ENCODE results near the gene CPXM2. TPM values are rescaled to one million over a fixed set of nuclear protein-coding genes. Genes with fewer than 3 reads are reported as not detected.

The CPXM2 gene
- total RNA-seq, 1 experiment from 2014 or later = not detected

- Mint-ChIP-seq H3K9me3 (ENCODE audit: low read depth, unreplicated experiment) (no peaks in the 10 kb centered on the region), H3K27me3 (ENCODE audit: unreplicated experiment) (peaks cover 86% of the 10 kb centered on the region), H3K4me3 (ENCODE audit: low read depth, unreplicated experiment) (no peak overlapping the region), H3K27ac (ENCODE audit: unreplicated experiment) (no peak overlapping the region), H3K4me1 (ENCODE audit: low read depth, unreplicated experiment) (no peaks in the 10 kb centered on the region), H3K36me3 (ENCODE audit: insufficient read depth, unreplicated experiment) (no peaks in the 10 kb centered on the region)
- no TSS peak for BruUV-seq (replicated peaks)
- DNase-seq = no peak
- CTCF ChIA-PET = no interaction called here
- no peak for TF ChIP-seq CTCF (IDR thresholded peaks at IDR 0.05; ENCODE audit: unreplicated experiment)
- intact Hi-C loops (cut with micrococcal nuclease; ENCODE audit: unreplicated experiment) = no loop called here
Measured at GRCh38 chr10:123913688-123914268, 22.2 kb upstream of the CPXM2 start.

GRCh38 chr10:123912871-123913270 is 21.3 kb upstream of the CPXM2 start:
- Mint-ChIP-seq H3K4me3 (ENCODE audit: low read depth, unreplicated experiment) (no peak overlapping the region), H3K27me3 (ENCODE audit: unreplicated experiment) (peaks cover 95% of the 10 kb centered on the region), H3K4me1 (ENCODE audit: low read depth, unreplicated experiment) (no peaks in the 10 kb centered on the region), H3K9me3 (ENCODE audit: low read depth, unreplicated experiment) (no peaks in the 10 kb centered on the region), H3K36me3 (ENCODE audit: insufficient read depth, unreplicated experiment) (no peaks in the 10 kb centered on the region), H3K27ac (ENCODE audit: unreplicated experiment) (no peak overlapping the region)
- no peak for TF ChIP-seq CTCF (IDR thresholded peaks at IDR 0.05; ENCODE audit: unreplicated experiment)
- no TSS peak for BruUV-seq (replicated peaks)
- DNase-seq = no peak
- CTCF ChIA-PET = no interaction called here
- intact Hi-C loops (cut with micrococcal nuclease; ENCODE audit: unreplicated experiment) = no loop called here

- DNase-seq = no peak
- Mint-ChIP-seq H3K9me3 (ENCODE audit: low read depth, unreplicated experiment) (no peaks in the 10 kb centered on the region), H3K36me3 (ENCODE audit: insufficient read depth, unreplicated experiment) (no peaks in the 10 kb centered on the region), H3K27me3 (ENCODE audit: unreplicated experiment) (peaks cover 99% of the 10 kb centered on the region), H3K4me1 (ENCODE audit: low read depth, unreplicated experiment) (no peaks in the 10 kb centered on the region), H3K27ac (ENCODE audit: unreplicated experiment) (no peak overlapping the region), H3K4me3 (ENCODE audit: low read depth, unreplicated experiment) (no peak overlapping the region)
- TF ChIP-seq CTCF (IDR thresholded peaks at IDR 0.05; ENCODE audit: unreplicated experiment) = no peak
- BruUV-seq (replicated peaks) = no TSS peak
- CTCF ChIA-PET = no interaction called here
- intact Hi-C loops (cut with micrococcal nuclease; ENCODE audit: unreplicated experiment) = no loop called here
Measured at GRCh38 chr10:123912466-123912865, 20.9 kb upstream of the CPXM2 start.

GRCh38 chr10:123911866-123912265 is 20.3 kb upstream of the CPXM2 start:
- Mint-ChIP-seq H3K27me3 (ENCODE audit: unreplicated experiment) (peaks cover 99% of the 10 kb centered on the region), H3K27ac (ENCODE audit: unreplicated experiment) (no peak overlapping the region), H3K4me3 (ENCODE audit: low read depth, unreplicated experiment) (no peak overlapping the region), H3K4me1 (ENCODE audit: low read depth, unreplicated experiment) (no peaks in the 10 kb centered on the region), H3K36me3 (ENCODE audit: insufficient read depth, unreplicated experiment) (no peaks in the 10 kb centered on the region), H3K9me3 (ENCODE audit: low read depth, unreplicated experiment) (no peaks in the 10 kb centered on the region)
- DNase-seq = no peak
- BruUV-seq (replicated peaks) = no TSS peak
- no peak for TF ChIP-seq CTCF (IDR thresholded peaks at IDR 0.05; ENCODE audit: unreplicated experiment)
- intact Hi-C loops (cut with micrococcal nuclease; ENCODE audit: unreplicated experiment) = no loop called here
- CTCF ChIA-PET = interaction anchor here (0.6 kb wide), 1 partner anchor 591 kb away, joined by 4 read pairs; no protein-coding TSS in a partner anchor

Data from Calu3 (cell line).